Esophagus squamous epithelium (tissue), 4 donors: ENCODE data around the gene UIMC1.

Experiments
- POLR2A ChIP-seq, 4 donors: fragments of 450-650 bp; IDR thresholded peaks; one replicate each; pipeline ENCODE4 v1.6.1; 2017; ENCODE audit warnings: antibody characterized with exemption in 4 of 4, mild to moderate bottlenecking in 4 of 4, moderate library complexity in 3 of 4
- TF ChIP-seq, protein P1 (sequence below), 6 experiments: fragments of 450-650 bp in 4 of 6; fragments of 200-600 bp in 2 of 6; sonication (generic) in 2 of 6; IDR thresholded peaks; one replicate each; pipeline ENCODE4 v1.5.1; 2016 to 2019; ENCODE audit warnings: antibody characterized with exemption in 6 of 6, mild to moderate bottlenecking in 4 of 6, moderate library complexity in 4 of 6

DNA sequence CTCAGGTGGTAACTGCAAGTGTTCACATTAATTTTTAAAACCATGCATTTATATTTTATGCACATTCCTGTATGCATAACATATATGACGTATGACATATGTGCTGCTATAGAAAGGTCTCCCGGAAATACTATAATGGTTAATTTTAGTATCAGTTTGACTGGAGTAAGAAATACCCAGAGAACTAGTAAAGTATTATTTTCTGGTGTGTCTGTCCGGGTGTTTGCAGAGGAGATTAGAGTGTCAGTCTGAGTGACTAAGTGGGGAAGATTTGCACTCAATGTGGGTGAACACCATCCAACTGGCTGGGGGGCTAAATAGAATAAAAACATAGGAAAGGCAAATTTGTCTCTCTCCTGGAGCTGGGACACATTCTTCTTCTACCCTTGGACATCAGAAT lies 26.9 kb downstream of the UIMC1 start:
- TF ChIP-seq, protein P1, sequence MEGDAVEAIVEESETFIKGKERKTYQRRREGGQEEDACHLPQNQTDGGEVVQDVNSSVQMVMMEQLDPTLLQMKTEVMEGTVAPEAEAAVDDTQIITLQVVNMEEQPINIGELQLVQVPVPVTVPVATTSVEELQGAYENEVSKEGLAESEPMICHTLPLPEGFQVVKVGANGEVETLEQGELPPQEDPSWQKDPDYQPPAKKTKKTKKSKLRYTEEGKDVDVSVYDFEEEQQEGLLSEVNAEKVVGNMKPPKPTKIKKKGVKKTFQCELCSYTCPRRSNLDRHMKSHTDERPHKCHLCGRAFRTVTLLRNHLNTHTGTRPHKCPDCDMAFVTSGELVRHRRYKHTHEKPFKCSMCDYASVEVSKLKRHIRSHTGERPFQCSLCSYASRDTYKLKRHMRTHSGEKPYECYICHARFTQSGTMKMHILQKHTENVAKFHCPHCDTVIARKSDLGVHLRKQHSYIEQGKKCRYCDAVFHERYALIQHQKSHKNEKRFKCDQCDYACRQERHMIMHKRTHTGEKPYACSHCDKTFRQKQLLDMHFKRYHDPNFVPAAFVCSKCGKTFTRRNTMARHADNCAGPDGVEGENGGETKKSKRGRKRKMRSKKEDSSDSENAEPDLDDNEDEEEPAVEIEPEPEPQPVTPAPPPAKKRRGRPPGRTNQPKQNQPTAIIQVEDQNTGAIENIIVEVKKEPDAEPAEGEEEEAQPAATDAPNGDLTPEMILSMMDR (IDR thresholded peaks at IDR 0.05), result no peak
- TF ChIP-seq POLR2A (IDR thresholded peaks at IDR 0.05), result no peak
